Hepatocyte (in vitro differentiated cells): ENCODE data around the gene CCT3. TPM values are rescaled to one million over a fixed set of nuclear protein-coding genes. Genes with fewer than 3 reads are reported as not detected.
"Not testable (repeated sequence)": the region's sequence is repeated elsewhere in the genome, so short reads cannot be mapped to it uniquely, and the experiment has no call there.

Experiments
- DNase-seq: peaks from one replicate; pipeline ENCODE4 v3.0.0-alpha.2; 2016; ENCODE audit warnings: low spot score
- H2AFZ ChIP-seq: fragments of 200-600 bp; sonication (generic); 2 replicates; pipeline ENCODE4 v1.6.0; 2016; ENCODE audit warnings: antibody characterized with exemption, mild to moderate bottlenecking
- H3K27ac ChIP-seq: fragments of 200-600 bp; sonication (generic); 2 replicates; pipeline ENCODE4 v1.5.1; 2016; ENCODE audit warnings: mild to moderate bottlenecking
- H3K27me3 ChIP-seq: fragments of 200-600 bp; sonication (generic); 2 replicates; pipeline ENCODE4 v1.6.1; 2016
- H3K36me3 ChIP-seq: fragments of 200-600 bp; sonication (generic); replicated peaks from 2 replicates; pipeline ENCODE4 v1.5.1; 2016; ENCODE audit warnings: low read depth; ENCODE audit not compliant: insufficient read depth
- H3K4me1 ChIP-seq: fragments of 200-600 bp; sonication (generic); 2 replicates; pipeline ENCODE4 v1.5.1; 2016; ENCODE audit warnings: mild to moderate bottlenecking, moderate library complexity; ENCODE audit not compliant: insufficient read depth
- H3K4me2 ChIP-seq: fragments of 200-600 bp; sonication (generic); 2 replicates; pipeline ENCODE4 v1.6.0; 2016
- H3K4me3 ChIP-seq: fragments of 200-600 bp; sonication (generic); 2 replicates; pipeline ENCODE4 v1.5.1; 2016; ENCODE audit warnings: mild to moderate bottlenecking
- H3K79me2 ChIP-seq: fragments of 200-600 bp; sonication (generic); 2 replicates; pipeline ENCODE4 v1.6.0; 2017; ENCODE audit warnings: mild to moderate bottlenecking
- H3K9me2 ChIP-seq: fragments of 200-600 bp; sonication (generic); replicated peaks from 2 replicates; pipeline ENCODE4 v1.6.0; 2017; ENCODE audit warnings: mild to moderate bottlenecking; ENCODE audit not compliant: insufficient read depth
- H3K9me3 ChIP-seq: fragments of 200-600 bp; sonication (generic); 2 replicates; pipeline ENCODE4 v1.5.1; 2016; ENCODE audit warnings: low read depth, mild to moderate bottlenecking
- H4K20me1 ChIP-seq: fragments of 200-600 bp; sonication (generic); 2 replicates; pipeline ENCODE4 v1.6.0; 2016; ENCODE audit warnings: mild to moderate bottlenecking; ENCODE audit not compliant: insufficient read depth, poor library complexity, severe bottlenecking
- EZH2 ChIP-seq: fragments of 200-600 bp; sonication (generic); IDR thresholded peaks from 2 replicates; pipeline ENCODE4 v1.6.1; 2016; ENCODE audit warnings: antibody characterized with exemption, mild to moderate bottlenecking, borderline replicate concordance
- EZH2phosphoT487 ChIP-seq: fragments of 200-600 bp; sonication (generic); IDR thresholded peaks from one replicate; pipeline ENCODE4 v1.6.1; 2018; ENCODE audit warnings: antibody characterized with exemption, mild to moderate bottlenecking, low read depth, moderate library complexity; ENCODE audit not compliant: unreplicated experiment, severe bottlenecking
- WGBS: methylation state at CpG from one replicate; pipeline ENCODE4 v1.1.6; 2016; ENCODE audit warnings: low lambda C conversion rate; ENCODE audit errors: missing lambda C conversion rate; 5-methylcytosine and 5-hydroxymethylcytosine counted together
- polyA plus RNA-seq: library from polyadenylated mRNA; unstranded; fragments of >200 nt; fragmentation: Nextera tagmentation; extraction: Ambion mirVana; gene quantifications from 2 replicates; pipeline ENCODE4 v1.2.1, GENCODE V29; 2016
- total RNA-seq: library from RNA; depleted of rRNA; stranded (reverse); fragments of >200 nt; gene quantifications from 2 replicates; pipeline ENCODE4 v1.2.3, GENCODE V29; 2014
- TF ChIP-seq, protein P1 (sequence below): fragments of 200-600 bp; sonication (generic); IDR thresholded peaks from 2 replicates; pipeline ENCODE4 v1.5.1; 2016; ENCODE audit warnings: antibody characterized with exemption, mild to moderate bottlenecking; ENCODE audit not compliant: poor library complexity

Gene CCT3
- total and polyA plus RNA-seq, 2 experiments from 2014 or later = 212 to 251 TPM

- TF ChIP-seq EZH2 (no peak), EZH2phosphoT487 (no peak)
- Histone ChIP-seq H3K27ac (no peak overlapping the region), H4K20me1 (no peaks in the 10 kb centered on the region), H3K27me3 (peaks cover 8% of the 10 kb centered on the region), H3K9me2 (no peaks in the 10 kb centered on the region), H3K36me3 (no peaks in the 10 kb centered on the region), H3K9me3 (no peaks in the 10 kb centered on the region), H3K4me2 (peak overlapping the region; percentile 71), H3K4me3 (no peak overlapping the region), H3K4me1 (peaks cover 5% of the 10 kb centered on the region), H2AFZ (peak overlapping the region; percentile 31), H3K79me2 (no peaks in the 10 kb centered on the region)
- 57% methylated on average over 6 of the region's 6 CpGs for WGBS
- no peak for DNase-seq
These were observed 18.3 kb upstream of the CCT3 start for GRCh38 chr1:156356262-156356874.

- H4K20me1 ChIP-seq, H3K4me2 ChIP-seq, DNase-seq, H3K36me3 ChIP-seq, H3K4me3 ChIP-seq, H3K27me3 ChIP-seq, H2AFZ ChIP-seq, H3K4me1 ChIP-seq, H3K9me3 ChIP-seq, H3K27ac ChIP-seq, H3K79me2 ChIP-seq, H3K9me2 ChIP-seq: not testable (repeated sequence)
- WGBS = 95% methylated on average over 13 of the region's 13 CpGs
These were observed 14.4 kb upstream of the CCT3 start for GRCh38 chr1:156352481-156352880.

GRCh38 chr1:156347331-156347730, 9.2 kb upstream of the CCT3 start:
- no peaks in the 10 kb centered on the region for H3K9me3 ChIP-seq
- 73% methylated on average over 4 of the region's 4 CpGs for WGBS
- no peaks in the 10 kb centered on the region for H3K4me1 ChIP-seq
- H3K4me3 ChIP-seq = no peak overlapping the region
- H4K20me1 ChIP-seq = no peaks in the 10 kb centered on the region
- TF ChIP-seq, protein P1, sequence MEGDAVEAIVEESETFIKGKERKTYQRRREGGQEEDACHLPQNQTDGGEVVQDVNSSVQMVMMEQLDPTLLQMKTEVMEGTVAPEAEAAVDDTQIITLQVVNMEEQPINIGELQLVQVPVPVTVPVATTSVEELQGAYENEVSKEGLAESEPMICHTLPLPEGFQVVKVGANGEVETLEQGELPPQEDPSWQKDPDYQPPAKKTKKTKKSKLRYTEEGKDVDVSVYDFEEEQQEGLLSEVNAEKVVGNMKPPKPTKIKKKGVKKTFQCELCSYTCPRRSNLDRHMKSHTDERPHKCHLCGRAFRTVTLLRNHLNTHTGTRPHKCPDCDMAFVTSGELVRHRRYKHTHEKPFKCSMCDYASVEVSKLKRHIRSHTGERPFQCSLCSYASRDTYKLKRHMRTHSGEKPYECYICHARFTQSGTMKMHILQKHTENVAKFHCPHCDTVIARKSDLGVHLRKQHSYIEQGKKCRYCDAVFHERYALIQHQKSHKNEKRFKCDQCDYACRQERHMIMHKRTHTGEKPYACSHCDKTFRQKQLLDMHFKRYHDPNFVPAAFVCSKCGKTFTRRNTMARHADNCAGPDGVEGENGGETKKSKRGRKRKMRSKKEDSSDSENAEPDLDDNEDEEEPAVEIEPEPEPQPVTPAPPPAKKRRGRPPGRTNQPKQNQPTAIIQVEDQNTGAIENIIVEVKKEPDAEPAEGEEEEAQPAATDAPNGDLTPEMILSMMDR = no peak
- TF ChIP-seq EZH2 = no peak
- TF ChIP-seq EZH2phosphoT487 = no peak
- no peak for DNase-seq
- H3K27ac ChIP-seq = no peak overlapping the region
- no peak overlapping the region for H3K4me2 ChIP-seq
- no peaks in the 10 kb centered on the region for H3K27me3 ChIP-seq
- no peaks in the 10 kb centered on the region for H3K79me2 ChIP-seq
- H3K9me2 ChIP-seq = no peaks in the 10 kb centered on the region
- H2AFZ ChIP-seq = no peak overlapping the region
- H3K36me3 ChIP-seq = no peaks in the 10 kb centered on the region

GRCh38 chr1:156346636-156347035, 8.5 kb upstream of the CCT3 start:
- Histone ChIP-seq H3K4me2 (no peak overlapping the region), H3K36me3 (no peaks in the 10 kb centered on the region), H3K27ac (no peak overlapping the region), H3K9me2 (no peaks in the 10 kb centered on the region), H3K79me2 (no peaks in the 10 kb centered on the region), H2AFZ (no peak overlapping the region), H3K4me3 (no peak overlapping the region), H3K9me3 (no peaks in the 10 kb centered on the region), H4K20me1 (no peaks in the 10 kb centered on the region), H3K27me3 (no peaks in the 10 kb centered on the region), H3K4me1 (no peaks in the 10 kb centered on the region)
- DNase-seq = no peak
- WGBS = 20% methylated on average over 2 of the region's 2 CpGs
- TF ChIP-seq EZH2 (no peak), EZH2phosphoT487 (no peak)
- TF ChIP-seq, protein P1 = no peak

GRCh38 chr1:156346035-156346434, 7.9 kb upstream of the CCT3 start:
- not testable (repeated sequence) for H3K4me3 ChIP-seq, H3K4me2 ChIP-seq, H3K27me3 ChIP-seq, H2AFZ ChIP-seq, H3K9me2 ChIP-seq, H3K9me3 ChIP-seq, H3K27ac ChIP-seq, H3K4me1 ChIP-seq, DNase-seq, H3K79me2 ChIP-seq, H3K36me3 ChIP-seq, H4K20me1 ChIP-seq
- WGBS = 88% methylated on average over 2 of the region's 2 CpGs
